H1 (cell line): ENCODE data around the gene MEIS2. TPM values are rescaled to one million over a fixed set of nuclear protein-coding genes. Genes with fewer than 3 reads are reported as not detected.

Experiments used
- ASH2L ChIP-seq: fragments of 200-600, 300-600 bp; sonication (generic); IDR thresholded peaks from one replicate; pipeline ENCODE4 v1.7.1; 2017; ENCODE audit warnings: low read length
- CHD1 ChIP-seq: IDR thresholded peaks from 2 replicates; pipeline ENCODE4 v1.6.1; 2012; ENCODE audit warnings: low read depth, low read length, improper control_type of control experiment
- CTCF ChIP-seq, 3 experiments: IDR thresholded peaks; 1 replicate in 2 of 3; 2 replicates in 1 of 3; pipeline versions ENCODE4 v1.5.1 to v1.6.1; 2011; ENCODE audit warnings: low read length in 3 of 3, mild to moderate bottlenecking in 3 of 3, inconsistent platforms in 2 of 3, low read depth in 1 of 3, moderate library complexity in 1 of 3; ENCODE audit not compliant: insufficient read depth in 1 of 3; ENCODE audit errors: control extremely low read depth in 1 of 3
- RAD21 ChIP-seq, 2 experiments: IDR thresholded peaks in 1 of 2; conservative IDR thresholded peaks in 1 of 2; 2 replicates each; pipeline ENCODE4 v1.6.1; 2011; ENCODE audit warnings: low read depth in 2 of 2, low read length in 2 of 2, improper control_type of control experiment in 1 of 2, inconsistent platforms in 1 of 2, mild to moderate bottlenecking in 1 of 2, moderate library complexity in 1 of 2
- RXRA ChIP-seq: IDR thresholded peaks from 2 replicates; pipeline ENCODE4 v1.6.1; 2011; ENCODE audit warnings: low read depth, mild to moderate bottlenecking, low read length, moderate library complexity; ENCODE audit not compliant: insufficient read depth
- polyA plus RNA-seq, 7 experiments: library from polyadenylated mRNA; depleted of rRNA in 3 of 7; stranded (reverse) in 5 of 7; unstranded in 2 of 7; fragments of >200 nt in 5 of 7; fragments of 200-250 nt in 2 of 7; gene quantifications; 1 replicate in 5 of 7; 2 replicates in 1 of 7; 4 replicates in 1 of 7; pipeline versions ENCODE4 v1.2.1 to v1.2.3, GENCODE V29; 2011 to 2013; ENCODE audit warnings: missing spikeins in 2 of 7, mixed read lengths in 2 of 7
- total RNA-seq: library from RNA; stranded (reverse); fragmentation: NEBNext Ultra II Directional; extraction: Animal tissue kit (Norgen Biotek cat#: 25700); gene quantifications from 2 replicates; pipeline ENCODE4 v1.2.1, GENCODE V29; 2021

Gene MEIS2
- total and polyA plus RNA-seq, 2 of the 8 experiments (the other 6 are each of a cell fraction or from before 2014, with no cell fraction given): 0.22 to 1.2 TPM

GRCh38 chr15:37103475-37104423 lies 3.4 kb upstream of the MEIS2 start (continued):
- TF ChIP-seq RAD21 (IDR thresholded peaks at IDR 0.05 in 1 of 2, conservative IDR thresholded peaks at IDR 0.05 in 1 of 2; ENCODE audit: low read depth in 2 of 2, low read length in 2 of 2) (no peak), RXRA (no peak), ASH2L (no peak), CTCF (IDR thresholded peaks at IDR 0.05; ENCODE audit: control extremely low read depth in 1 of 3, insufficient read depth in 1 of 3, low read depth in 1 of 3, low read length in 3 of 3) (no peak), CHD1 (no peak)
